Heart right ventricle (tissue), 16 donors: Measurements from ENCODE around the gene ZNRD2. TPM values are rescaled to one million over a fixed set of nuclear protein-coding genes. Genes with fewer than 3 reads are reported as not detected.

Experiments used
- ATAC-seq, 8 donors: fragments of 200-7000 bp; cut with Tn5 transposase; one replicate each; pipeline ENCODE4 v1.9.1; 2020; ENCODE audit warnings: mild to moderate bottlenecking in 8 of 8, moderate library complexity in 8 of 8, moderate number of reproducible peaks in 1 of 8
- DNase-seq, 2 donors: peaks; one replicate each; pipeline ENCODE4 v3.0.0-alpha.2; 2020
- H3K27ac ChIP-seq, 10 donors: fragments of 200-600 bp; sonication (generic) in 2 of 10; one replicate each; pipeline versions ENCODE4 v1.5.0 to v1.8.0; 2020 to 2022; ENCODE audit warnings: mild to moderate bottlenecking in 3 of 10
- H3K27me3 ChIP-seq, 7 donors: fragments of 200-600 bp; one replicate each; pipeline ENCODE4 v1.8.0; 2021 to 2022; ENCODE audit warnings: mild to moderate bottlenecking in 2 of 7
- H3K36me3 ChIP-seq, 9 donors: fragments of 200-600 bp; sonication (generic) in 1 of 9; one replicate each; pipeline versions ENCODE4 v1.5.0 to v1.8.0; 2020 to 2022; ENCODE audit warnings: mild to moderate bottlenecking in 2 of 9
- H3K4me1 ChIP-seq, 9 donors: fragments of 200-600 bp; sonication (generic) in 1 of 9; one replicate each; pipeline versions ENCODE4 v1.5.0 to v1.8.0; 2020 to 2022; ENCODE audit warnings: mild to moderate bottlenecking in 4 of 9
- H3K4me3 ChIP-seq, 10 donors: fragments of 200-600 bp; sonication (generic) in 2 of 10; one replicate each; pipeline versions ENCODE4 v1.5.0 to v1.8.0; 2020 to 2022; ENCODE audit warnings: mild to moderate bottlenecking in 7 of 10, moderate library complexity in 2 of 10
- H3K9me3 ChIP-seq, 11 donors: fragments of 200-600 bp in 10 of 11; sonication (generic) in 2 of 11; one replicate each; pipeline versions ENCODE4 v1.5.0 to v1.8.0; 2013 to 2022; ENCODE audit warnings: mild to moderate bottlenecking in 2 of 11, control low read depth in 1 of 11, moderate library complexity in 1 of 11
- CTCF ChIP-seq, 9 donors: fragments of 200-600 bp; sonication (generic) in 2 of 9; IDR thresholded peaks; one replicate each; pipeline versions ENCODE4 v1.5.0 to v1.8.0; 2021 to 2022; ENCODE audit warnings: antibody characterized with exemption in 9 of 9, mild to moderate bottlenecking in 5 of 9, moderate library complexity in 1 of 9
- WGBS, 2 donors: extraction: QIAGEN DNeasy Blood & Tissue Kit; methylation state at CpG; one replicate each; pipeline ENCODE4 v1.1.7; 2013; ENCODE audit warnings: inconsistent platforms in 1 of 2; 5-methylcytosine and 5-hydroxymethylcytosine counted together
- intact Hi-C, 10 donors: fragments of 100-400 bp; cut with DNase I; formaldehyde crosslinking; loops; one replicate each; pipeline versions ENCODE4 v1.11.1 to v1.14.2; 2022
- polyA plus RNA-seq, 2 donors: library from polyadenylated mRNA; stranded (reverse); fragments of 200-250 nt; gene quantifications; one replicate each; pipeline ENCODE4 v1.2.3, GENCODE V29; 2013
- total RNA-seq, 10 donors: library from RNA; stranded (reverse); fragmentation: NEBNext Ultra II Directional in 3 of 10; extraction: Animal tissue kit (Norgen Biotek cat#: 25700) in 3 of 10; gene quantifications; one replicate each; pipeline versions ENCODE4 v1.2.1 to v1.2.4, GENCODE V29; 2021 to 2023
- donor health status: Arrhythmogenic right ventricular cardiomyopathy.
- donor health status: ischemic (EF 13 %, LVEDD 7.1; RV severe dilation, severe dysfunction).
- donor health status: healthy with polysubstance abuse.
- donor health status: DM: no; HTN: yes; CAD: no.
- donor health status: DM: no; HTN: no; CAD: no.
- donor health status: ischemic (EF 25% LVEDD 6.9; RV normal size, moderate dysfunction).
- donor health status: ischemic (EF 25% LVEDD 5.7; RV mildly dilated, moderate dysfunction).
- donor health status: healthy.
- donor health status: DM: yes; HTN: yes; CAD: no.
- donor health status: Ischemic cardiomyopathy.
- donor health status: ischemic (EF 35%, LVEDD 5.7; RV mildly dilated, moderate dysfunction).
- donor health status: nonischemic (EF 11% LVEDD 7.7; RV severe dilation, severe dysfunction).
- donor health status: DM: yes; HTN: yes; CAD: no.
- donor health status: PGD.
- donor health status: ischemic (EF 29% LVEDD 5.4; RV normal size, mild dysfunction).
- donor health status: nonischemic (EF 23%, LVEDD 6.1; RV moderate dilation, normal function).

The ZNRD2 gene
- total and polyA plus RNA-seq, 12 donors = 23.7 to 92.0 (median 27.7) TPM

DNA sequence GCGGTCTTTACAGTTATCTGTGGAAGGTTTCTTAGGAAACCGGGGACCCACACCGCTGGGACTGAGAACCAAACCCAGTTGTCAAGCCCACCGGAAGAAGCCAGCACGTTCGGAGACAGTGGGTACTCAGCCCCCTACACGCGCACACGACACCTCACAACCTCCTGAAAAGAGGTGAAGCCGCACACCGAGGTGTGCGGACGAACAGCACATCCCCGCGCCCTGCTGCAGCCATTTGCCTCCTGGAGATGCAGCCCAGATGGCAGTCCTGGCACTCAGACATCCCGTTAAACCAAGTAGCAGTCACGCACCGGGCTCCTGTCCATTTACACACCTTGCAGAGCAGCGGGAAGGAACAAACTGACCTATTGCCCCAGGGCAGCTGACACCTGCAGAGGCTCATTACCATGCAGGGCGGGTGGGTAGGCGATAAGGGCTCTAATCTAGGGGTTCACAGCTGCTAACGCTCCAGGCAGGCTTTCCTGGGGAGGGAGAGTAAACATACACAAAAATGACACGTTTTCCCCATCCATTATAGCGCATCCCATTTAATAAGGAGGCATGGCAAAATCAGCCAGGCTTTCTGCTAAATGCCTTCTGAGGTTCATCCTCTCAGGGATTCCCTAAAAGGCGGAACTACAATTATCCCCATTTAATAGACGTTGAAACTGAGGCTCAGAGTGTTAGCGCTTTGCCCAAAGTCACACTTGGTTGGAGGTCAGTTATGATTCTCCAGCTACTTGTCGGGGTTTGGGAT, 4.7 kb downstream of the ZNRD2 start:
- ATAC-seq (no peak), DNase-seq (no peak)
- Histone ChIP-seq H3K9me3 (no peaks in the 10 kb centered on the region), H3K27me3 (no peaks in the 10 kb centered on the region), H3K4me3 (peak overlapping the region; percentile 20 to 98 (median 84)), H3K27ac (peak overlapping the region; percentile 89 to 100 (median 96)), H3K4me1 (peaks cover 37 to 72% (median 64%) of the 10 kb centered on the region in 9 donors), H3K36me3 (peaks cover 0 to 16% (median 7%) of the 10 kb centered on the region in 9 donors)
- TF ChIP-seq CTCF (IDR thresholded peaks at IDR 0.05) = no peak
- WGBS, 2 donors = 28 to 30% methylated on average over 28 of the region's 28 CpGs
- intact Hi-C loops = loop anchor here in 7 of 10 donors (2.0 to 5.0 kb wide), 6 partner anchors 32 to 342 kb away; partner anchors contain the start of genes MAP3K11 (in 5 of the 7), PCNX3 (in 3 of the 7), C11orf68 (in 1 of the 7) and DRAP1 (in 1 of the 7)

DNA sequence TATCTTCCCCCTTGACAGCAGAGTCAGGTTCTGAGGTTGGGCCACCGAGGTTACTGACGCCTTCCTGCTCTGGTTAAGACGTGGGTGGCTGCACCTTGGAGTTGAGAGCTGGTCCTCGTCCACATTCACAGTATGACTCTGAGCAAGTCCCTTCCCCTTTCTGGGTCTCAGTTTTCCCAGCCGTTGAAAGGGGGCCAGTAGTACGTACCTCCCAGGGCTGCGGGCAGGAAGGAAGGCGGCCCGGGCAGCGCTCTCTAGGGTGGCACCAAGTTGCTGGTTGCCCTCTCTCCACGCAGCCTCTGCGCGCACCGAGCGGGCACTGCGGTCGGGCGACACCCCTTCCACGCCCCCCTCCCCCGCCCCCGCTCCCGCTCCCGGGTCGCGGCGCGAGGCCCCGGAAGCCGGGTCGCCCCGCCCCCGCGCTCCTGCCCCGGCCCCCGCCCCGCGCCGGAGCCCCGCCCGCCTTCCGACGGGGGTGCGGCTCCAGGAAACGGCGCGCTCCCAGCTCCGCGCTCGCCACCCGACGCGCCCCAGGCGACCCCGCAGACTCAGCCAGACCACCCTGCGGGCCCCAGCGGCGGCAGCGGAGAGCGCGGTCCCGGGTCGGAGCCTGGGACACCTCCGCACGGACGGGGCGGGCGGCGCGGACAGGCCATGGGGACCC, 5.4 kb downstream of the ZNRD2 start, which contains the start of gene EHBP1L1:
EHBP1L1 (plus strand) TSS at position 486 of the 664 bp plus-strand sequence. CDS start 250 bp downstream, outside the sequence.
- Histone ChIP-seq H3K4me3 (peak within 1 kb of the TSS; percentile 75 to 98 (median 84)), H3K9me3 (no peaks in the 10 kb centered on the region), H3K4me1 (peaks cover 37 to 70% (median 61%) of the 10 kb centered on the region in 9 donors), H3K27me3 (no peaks in the 10 kb centered on the region), H3K36me3 (peaks cover 0 to 24% (median 14%) of the 10 kb centered on the region in 9 donors), H3K27ac (peak within 1 kb of the TSS; percentile 89 to 100 (median 96))
- intact Hi-C loops = loop anchor here in 4 of 10 donors (2.0 to 5.0 kb wide), 2 partner anchors 39 to 82 kb away; partner anchors contain the start of genes MAP3K11 (in 3 of the 4) and PCNX3 (in 3 of the 4)
- ATAC-seq (peak in 7 of 8 donors; percentile 0 to 35 (median 11)), DNase-seq (peak; percentile 73 to 83)
- no peak for TF ChIP-seq CTCF (IDR thresholded peaks at IDR 0.05)
- 1 to 2% methylated on average over 47 to 69 of the region's 69 CpGs for WGBS, 2 donors

GRCh38 chr11:65576232-65576866, 6.1 kb downstream of the ZNRD2 start:
- H3K4me3 ChIP-seq = peak overlapping the region; percentile 75 to 98 (median 84)
- WGBS, 2 donors = 15 to 24% methylated on average over 25 to 26 of the region's 26 CpGs
- DNase-seq = peak in 1 of 2 donors; percentile 44
- H3K36me3 ChIP-seq = peaks cover 0 to 30% (median 18%) of the 10 kb centered on the region in 9 donors
- intact Hi-C loops = loop anchor here in 1 of 10 donors (5.0 kb wide), 1 partner anchor 81 kb away; no protein-coding TSS in a partner anchor
- no peaks in the 10 kb centered on the region for H3K27me3 ChIP-seq
- peak overlapping the region; percentile 89 to 100 (median 96) for H3K27ac ChIP-seq
- ATAC-seq = no peak
- no peaks in the 10 kb centered on the region for H3K9me3 ChIP-seq
- no peak for TF ChIP-seq CTCF (IDR thresholded peaks at IDR 0.05)
- peaks cover 31 to 63% (median 55%) of the 10 kb centered on the region in 9 donors for H3K4me1 ChIP-seq
